ENCODE data around the gene PHLDA1. TPM values are rescaled to one million over a fixed set of nuclear protein-coding genes. Genes with fewer than 3 reads are reported as not detected.

The PHLDA1 gene
- total and polyA plus RNA-seq, 10 of the 15 experiments (the other 5 are each of a cell fraction or from before 2014, with no cell fraction given): 0.66 to 14.2 (median 1.3) TPM

GRCh38 chr12:76064904-76065303 lies 33.3 kb upstream of the PHLDA1 start:
- Histone ChIP-seq H3K4me1 (ENCODE audit: control insufficient read depth, insufficient read depth, low read length) (no peaks in the 10 kb centered on the region), H3K36me3 (ENCODE audit: control insufficient read depth in 2 of 2, insufficient read depth in 2 of 2, low read length in 1 of 2) (peaks cover 4 to 35% of the 10 kb centered on the region in 2 experiments), H4K20me1 (ENCODE audit: control insufficient read depth, insufficient read depth) (no peaks in the 10 kb centered on the region), H3K9ac (ENCODE audit: control insufficient read depth, insufficient read depth, low read length) (no peak overlapping the region), H3K27ac (ENCODE audit: control insufficient read depth, insufficient read depth) (no peak overlapping the region), H3K9me3 (replicated peaks; ENCODE audit: control insufficient read depth, insufficient read depth, low read length) (peaks cover 10% of the 10 kb centered on the region), H3K79me2 (ENCODE audit: control insufficient read depth, insufficient read depth, low read length) (peaks cover 66% of the 10 kb centered on the region), H2AFZ (ENCODE audit: control insufficient read depth, low read depth, low read length) (no peak overlapping the region), H3K4me3 (no peak overlapping the region), H3K27me3 (replicated peaks in 1 of 2; ENCODE audit: control insufficient read depth in 2 of 2, insufficient read depth in 2 of 2, low read length in 1 of 2) (no peaks in the 10 kb centered on the region), H3K4me2 (ENCODE audit: control insufficient read depth, insufficient read depth) (no peak overlapping the region)
- in situ Hi-C loops (cut with MboI) (no loop called here), intact Hi-C loops (cut with micrococcal nuclease; ENCODE audit: unreplicated experiment) (no loop called here)
- RAD21 ChIA-PET (ENCODE audit: unreplicated experiment): no interaction called here
- peak; percentile 72 for FAIRE-seq
- CTCF ChIA-PET: interaction anchor here (0.6 to 1.6 kb wide), 2 partner anchors 9 to 10 kb away, joined by 3 to 4 read pairs; no protein-coding TSS in a partner anchor
- BruUV-seq (replicated peaks): no TSS peak
- WGBS (ENCODE audit: insufficient coverage, insufficient replicate concordance, low lambda C conversion rate, missing lambda C conversion rate): 39% methylated on average over 1 of the region's 1 CpG
- no peak for ATAC-seq
- SMC1A ChIA-PET (ENCODE audit: uncharacterized antibody, unreplicated experiment): interaction anchor here (1.2 to 1.8 kb wide), 3 partner anchors 23 to 537 kb away, joined by 3 to 5 read pairs (median 3); no protein-coding TSS in a partner anchor
- DNase-seq (ENCODE audit: low read depth, low spot score): no peak
- POLR2A ChIA-PET: interaction anchor here (0.7 kb wide), 1 partner anchor 80 kb away, joined by 3 read pairs; no protein-coding TSS in a partner anchor
- TF ChIP-seq, protein P1, sequence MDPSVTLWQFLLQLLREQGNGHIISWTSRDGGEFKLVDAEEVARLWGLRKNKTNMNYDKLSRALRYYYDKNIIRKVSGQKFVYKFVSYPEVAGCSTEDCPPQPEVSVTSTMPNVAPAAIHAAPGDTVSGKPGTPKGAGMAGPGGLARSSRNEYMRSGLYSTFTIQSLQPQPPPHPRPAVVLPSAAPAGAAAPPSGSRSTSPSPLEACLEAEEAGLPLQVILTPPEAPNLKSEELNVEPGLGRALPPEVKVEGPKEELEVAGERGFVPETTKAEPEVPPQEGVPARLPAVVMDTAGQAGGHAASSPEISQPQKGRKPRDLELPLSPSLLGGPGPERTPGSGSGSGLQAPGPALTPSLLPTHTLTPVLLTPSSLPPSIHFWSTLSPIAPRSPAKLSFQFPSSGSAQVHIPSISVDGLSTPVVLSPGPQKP (IDR thresholded peaks at IDR 0.05; ENCODE audit: low read depth, low read length): no peak
- TF ChIP-seq CEBPZ (IDR thresholded peaks at IDR 0.05; ENCODE audit: low read depth, low read length): no peak
- no peak for TF ChIP-seq NFYB (IDR thresholded peaks at IDR 0.05; ENCODE audit: insufficient read depth, low read depth, low read length)
- no peak for TF ChIP-seq CTCF (IDR thresholded peaks at IDR 0.05 in 2 of 3, conservative IDR thresholded peaks at IDR 0.05 in 1 of 3; ENCODE audit: control insufficient read depth in 2 of 3, extremely low read depth in 1 of 3, insufficient read depth in 1 of 3, low read depth in 3 of 3, low read length in 3 of 3)
- no peak for TF ChIP-seq FOS (IDR thresholded peaks at IDR 0.05; ENCODE audit: borderline replicate concordance, extremely low read depth, insufficient read length)
- TF ChIP-seq RELA (IDR thresholded peaks at IDR 0.05; ENCODE audit: borderline replicate concordance, partially characterized antibody): no peak
- no peak for TF ChIP-seq ZZZ3 (IDR thresholded peaks at IDR 0.05; ENCODE audit: control insufficient read depth, insufficient read length, low read depth)
- no peak for TF ChIP-seq EP300 (IDR thresholded peaks at IDR 0.05; ENCODE audit: borderline replicate concordance in 1 of 2, control insufficient read depth in 1 of 2, low read depth in 2 of 2, low read length in 2 of 2)
- TF ChIP-seq SRF (IDR thresholded peaks at IDR 0.05; ENCODE audit: low read depth in 2 of 2, low read length in 2 of 2): no peak
- no peak for TF ChIP-seq BCLAF1 (IDR thresholded peaks at IDR 0.05)
- TF ChIP-seq FOXK2 (IDR thresholded peaks at IDR 0.05): no peak
